Kidney (tissue), 14 donors: Measurements from ENCODE around the gene C1QTNF3. TPM values are rescaled to one million over a fixed set of nuclear protein-coding genes. Genes with fewer than 3 reads are reported as not detected.
A peak's percentile ranks its signal among the peaks of the same experiment; 100 is the strongest.

Source experiments
- DNase-seq, 5 donors: peaks; one replicate each; pipeline ENCODE4 v3.0.0-alpha.2; 2013 to 2020
- FAIRE-seq: peaks from 2 replicates; lab custom pipeline; 2012; peaks lifted over from hg19 to GRCh38; lab: Jason Lieb, UNC
- H3K27ac ChIP-seq, 2 donors: one replicate each; pipeline ENCODE4 v1.7.0; 2013; ENCODE audit warnings: low read depth in 2 of 2, low read length in 2 of 2, inconsistent platforms in 1 of 2
- H3K27me3 ChIP-seq: one replicate; pipeline ENCODE4 v1.7.1; 2013; ENCODE audit warnings: low read length, inconsistent platforms; ENCODE audit not compliant: control insufficient read depth, insufficient read depth
- H3K36me3 ChIP-seq, 3 donors: one replicate each; pipeline versions ENCODE4 v1.7.0 to v1.7.1; 2013; ENCODE audit warnings: low read length in 3 of 3, control low read depth in 1 of 3, inconsistent platforms in 1 of 3; ENCODE audit not compliant: insufficient read depth in 3 of 3, control insufficient read depth in 2 of 3
- H3K4me1 ChIP-seq, 3 donors: one replicate each; pipeline versions ENCODE4 v1.7.0 to v1.7.1; 2013; ENCODE audit warnings: low read length in 3 of 3, inconsistent platforms in 1 of 3, low read depth in 1 of 3; ENCODE audit not compliant: control insufficient read depth in 2 of 3, insufficient read depth in 2 of 3
- H3K4me3 ChIP-seq, 3 donors: one replicate each; pipeline versions ENCODE4 v1.7.0 to v1.8.1; 2013; ENCODE audit warnings: low read length in 3 of 3, control low read depth in 1 of 3, inconsistent platforms in 1 of 3
- H3K9ac ChIP-seq, 3 donors: one replicate each; pipeline versions ENCODE4 v1.7.0 to v1.7.1; 2013; ENCODE audit warnings: low read length in 3 of 3, control low read depth in 1 of 3, inconsistent platforms in 1 of 3
- H3K9me3 ChIP-seq, 3 donors: one replicate each; pipeline versions ENCODE4 v1.7.0 to v1.7.1; 2013; ENCODE audit warnings: low read length in 3 of 3, control low read depth in 1 of 3, inconsistent platforms in 1 of 3; ENCODE audit not compliant: control insufficient read depth in 2 of 3, insufficient read depth in 1 of 3
- CTCF ChIP-seq: IDR thresholded peaks from 3 replicates; pipeline ENCODE4 v1.5.1; 2012; ENCODE audit warnings: mild to moderate bottlenecking, moderate library complexity, borderline replicate concordance; ENCODE audit not compliant: insufficient read depth; ENCODE audit errors: extremely low read depth
- intact Hi-C: fragments of 100-400 bp; cut with DNase I; formaldehyde crosslinking; loops from one replicate; pipeline ENCODE4 v1.11.1; 2022
- polyA plus RNA-seq: library from polyadenylated mRNA; stranded (reverse); fragments of 350-450 nt; fragmentation: Illumina TruSeq; extraction: RNeasy Lipid Tissue Mini Kit (QIAGEN cat#74804); gene quantifications from one replicate; pipeline ENCODE4 v1.2.3, GENCODE V29; 2014; ENCODE audit warnings: low read depth, low replicate concordance; ENCODE audit not compliant: insufficient read depth
- total RNA-seq: library from RNA; stranded (reverse); fragmentation: NEBNext Ultra II Directional; extraction: Animal tissue kit (Norgen Biotek cat#: 25700); gene quantifications from one replicate; pipeline ENCODE4 v1.2.1, GENCODE V29; 2021
- donor health status: control.
- donor health status: control.
- donor health status: control.
- donor health status: control.
- donor health status: control.
- donor health status: DM: yes; HTN: yes; CAD: no.
- donor health status: Normal renal cell carcinoma (clear cell type).

The C1QTNF3 gene
- total and polyA plus RNA-seq, 2 donors from 2014 or later, result 6.3 to 38.4 TPM

GRCh38 chr5:34002629-34003328 lies 40.2 kb downstream of the C1QTNF3 start:
- peaks cover 9 to 25% (median 16%) of the 10 kb centered on the region in 3 donors for H3K36me3 ChIP-seq
- FAIRE-seq (no peak), DNase-seq (peak in 2 of 5 donors; percentile 40 to 59)
- no peak overlapping the region for H3K9ac ChIP-seq
- intact Hi-C loops, result no loop called here
- no peak overlapping the region for H3K4me3 ChIP-seq
- no peaks in the 10 kb centered on the region for H3K9me3 ChIP-seq
- no peak for TF ChIP-seq CTCF
- H3K27me3 ChIP-seq, result no peaks in the 10 kb centered on the region
- H3K4me1 ChIP-seq, result peaks cover 0 to 20% (median 12%) of the 10 kb centered on the region in 3 donors
- H3K27ac ChIP-seq, result no peak overlapping the region

GRCh38 chr5:34001241-34001841 lies 41.7 kb downstream of the C1QTNF3 start:
- FAIRE-seq, result no peak
- Histone ChIP-seq H3K4me1 (peaks cover 0 to 25% (median 11%) of the 10 kb centered on the region in 3 donors), H3K9me3 (no peaks in the 10 kb centered on the region), H3K27ac (peak overlapping the region in 1 of 2 donors; percentile 46), H3K9ac (peak overlapping the region in 1 of 3 donors; percentile 23), H3K36me3 (peaks cover 9 to 25% (median 18%) of the 10 kb centered on the region in 3 donors), H3K4me3 (peak overlapping the region in 1 of 3 donors; percentile 17), H3K27me3 (no peaks in the 10 kb centered on the region)
- peak in 4 of 5 donors; percentile 52 to 79 (median 76) for DNase-seq
- intact Hi-C loops, result no loop called here
- no peak for TF ChIP-seq CTCF

- Histone ChIP-seq H3K4me3 (no peak overlapping the region), H3K27me3 (no peaks in the 10 kb centered on the region), H3K9me3 (no peaks in the 10 kb centered on the region), H3K36me3 (peaks cover 9 to 29% (median 21%) of the 10 kb centered on the region in 3 donors), H3K27ac (no peak overlapping the region), H3K4me1 (peaks cover 0 to 21% (median 11%) of the 10 kb centered on the region in 3 donors), H3K9ac (no peak overlapping the region)
- FAIRE-seq, result no peak
- intact Hi-C loops, result no loop called here
- no peak for DNase-seq
- TF ChIP-seq CTCF, result no peak
Observed at GRCh38 chr5:33999978-34000377, 43.0 kb downstream of the C1QTNF3 start.
